Natural killer cell (primary cell): Measurements from ENCODE around the gene FOXP1. TPM values are rescaled to one million over a fixed set of nuclear protein-coding genes. Genes with fewer than 3 reads are reported as not detected.

Experiments used
- ATAC-seq, 3 donors: fragments of 150-1000 bp in 2 of 3; fragments of 200-7000 bp in 1 of 3; cut with Tn5 transposase; 1 replicate in 1 of 3; 2 replicates in 2 of 3; pipeline ENCODE4 v1.10.0; 2021; ENCODE audit warnings: mild to moderate bottlenecking in 2 of 3, moderate library complexity in 2 of 3
- DNase-seq, 2 donors: peaks; one replicate each; pipeline versions ENCODE4 v3.0.0 to v3.0.0-alpha.2; 2013 to 2021; ENCODE audit warnings: mixed read lengths in 1 of 2
- H3K27ac ChIP-seq: one replicate; pipeline ENCODE4 v1.5.1; 2013; ENCODE audit warnings: mild to moderate bottlenecking, low read length
- H3K27me3 ChIP-seq: one replicate; pipeline ENCODE4 v1.6.1; 2013; ENCODE audit warnings: low read length; ENCODE audit not compliant: control insufficient read depth, insufficient read depth
- H3K36me3 ChIP-seq: one replicate; pipeline ENCODE4 v1.6.1; 2013; ENCODE audit warnings: low read length; ENCODE audit not compliant: control insufficient read depth, insufficient read depth
- H3K4me1 ChIP-seq: one replicate; pipeline ENCODE4 v1.6.1; 2013; ENCODE audit warnings: low read length; ENCODE audit not compliant: control insufficient read depth, insufficient read depth
- H3K4me3 ChIP-seq: one replicate; pipeline ENCODE4 v1.5.1; 2013; ENCODE audit warnings: low read length
- H3K9me3 ChIP-seq: one replicate; pipeline ENCODE4 v1.6.1; 2013; ENCODE audit warnings: low read length; ENCODE audit not compliant: control insufficient read depth, insufficient read depth
- H3K27ac Mint-ChIP-seq, 2 donors: one replicate each; pipeline ENCODE4 v1.8.0; 2022; ENCODE audit warnings: mild to moderate bottlenecking in 2 of 2, mixed read lengths in 2 of 2, moderate library complexity in 1 of 2
- H3K27me3 Mint-ChIP-seq, 2 donors: one replicate each; pipeline ENCODE4 v1.8.0; 2022; ENCODE audit warnings: low read depth in 2 of 2, mixed read lengths in 2 of 2
- H3K36me3 Mint-ChIP-seq: one replicate; pipeline ENCODE4 v1.8.0; 2022; ENCODE audit warnings: mixed read lengths
- H3K4me1 Mint-ChIP-seq, 2 donors: one replicate each; pipeline ENCODE4 v1.8.0; 2022; ENCODE audit warnings: mixed read lengths in 2 of 2
- H3K4me3 Mint-ChIP-seq: one replicate; pipeline ENCODE4 v1.8.0; 2022; ENCODE audit warnings: mild to moderate bottlenecking, moderate library complexity, mixed read lengths
- H3K9me3 Mint-ChIP-seq, 2 donors: one replicate each; pipeline ENCODE4 v1.8.0; 2022; ENCODE audit warnings: mixed read lengths in 2 of 2
- CTCF ChIP-seq: fragments of 200-600 bp; IDR thresholded peaks from one replicate; pipeline ENCODE4 v1.8.0; 2022; ENCODE audit warnings: antibody characterized with exemption
- WGBS: methylation state at CpG from one replicate; pipeline ENCODE4 v1.1.7; 2013; ENCODE audit warnings: missing lambda C conversion rate; ENCODE audit not compliant: insufficient coverage; 5-methylcytosine and 5-hydroxymethylcytosine counted together
- intact Hi-C: fragments of 100-400 bp; cut with micrococcal nuclease; formaldehyde crosslinking; loops from one replicate; pipeline ENCODE4 v1.14.2; 2022
- total RNA-seq, 4 donors: library from RNA; stranded (reverse); fragments of 120-200 nt in 1 of 4; gene quantifications; one replicate each; pipeline versions ENCODE4 v1.2.3 to v1.2.4, GENCODE V29; 2013 to 2022

FOXP1 gene
- total RNA-seq, 3 donors from 2014 or later (not counting 1 experiment from before 2014, with no cell fraction given): 166 to 185 (median 166) TPM

GRCh38 chr3:70982700-70983140 lies 600.8 kb downstream of the FOXP1 start:
- Mint-ChIP-seq H3K27ac (peak overlapping the region; percentile 78 to 84), H3K27me3 (no peaks in the 10 kb centered on the region), H3K9me3 (no peaks in the 10 kb centered on the region), H3K4me3 (no peak overlapping the region), H3K36me3 (peaks cover 18% of the 10 kb centered on the region), H3K4me1 (peaks cover 39% of the 10 kb centered on the region in 2 donors)
- TF ChIP-seq CTCF: no peak
- H3K4me3 ChIP-seq: no peak overlapping the region
- ATAC-seq: peak in 1 of 3 donors; percentile 15
- peaks cover 3% of the 10 kb centered on the region for H3K4me1 ChIP-seq
- WGBS: 75% methylated on average over 6 of the region's 6 CpGs
- no peaks in the 10 kb centered on the region for H3K27me3 ChIP-seq
- peaks cover 48% of the 10 kb centered on the region for H3K36me3 ChIP-seq
- H3K9me3 ChIP-seq: no peaks in the 10 kb centered on the region
- H3K27ac ChIP-seq: no peak overlapping the region
- intact Hi-C loops: no loop called here
- peak in 1 of 2 donors; percentile 55 for DNase-seq

- Mint-ChIP-seq H3K9me3 (no peaks in the 10 kb centered on the region), H3K4me3 (no peak overlapping the region), H3K27me3 (no peaks in the 10 kb centered on the region), H3K36me3 (peaks cover 14% of the 10 kb centered on the region), H3K27ac (peak overlapping the region; percentile 78 to 84), H3K4me1 (peaks cover 35% of the 10 kb centered on the region in 2 donors)
- H3K4me1 ChIP-seq: peaks cover 3% of the 10 kb centered on the region
- no peak overlapping the region for H3K27ac ChIP-seq
- H3K36me3 ChIP-seq: peaks cover 48% of the 10 kb centered on the region
- no peaks in the 10 kb centered on the region for H3K27me3 ChIP-seq
- DNase-seq (no peak), ATAC-seq (no peak)
- no CpG with 5 or more reads among the region's 1 CpG for WGBS
- intact Hi-C loops: no loop called here
- no peak overlapping the region for H3K4me3 ChIP-seq
- H3K9me3 ChIP-seq: no peaks in the 10 kb centered on the region
- TF ChIP-seq CTCF: no peak
Measured at GRCh38 chr3:70982284-70982683, 601.2 kb downstream of the FOXP1 start.

GRCh38 chr3:70981231-70981880 lies 602.2 kb downstream of the FOXP1 start:
- H3K9me3 ChIP-seq: no peaks in the 10 kb centered on the region
- Mint-ChIP-seq H3K9me3 (no peaks in the 10 kb centered on the region), H3K4me1 (peaks cover 33 to 39% of the 10 kb centered on the region in 2 donors), H3K36me3 (peaks cover 12% of the 10 kb centered on the region), H3K27ac (peak overlapping the region; percentile 78 to 84), H3K4me3 (no peak overlapping the region), H3K27me3 (no peaks in the 10 kb centered on the region)
- H3K4me1 ChIP-seq: peaks cover 3% of the 10 kb centered on the region
- H3K27me3 ChIP-seq: no peaks in the 10 kb centered on the region
- 84% methylated on average over 6 of the region's 6 CpGs for WGBS
- peaks cover 48% of the 10 kb centered on the region for H3K36me3 ChIP-seq
- H3K4me3 ChIP-seq: no peak overlapping the region
- DNase-seq: no peak
- peak in 1 of 3 donors; percentile 37 for ATAC-seq
- intact Hi-C loops: no loop called here
- H3K27ac ChIP-seq: no peak overlapping the region
- TF ChIP-seq CTCF: no peak
